ENCODE data around the gene FREY1. TPM values are rescaled to one million over a fixed set of nuclear protein-coding genes. Genes with fewer than 3 reads are reported as not detected.
A peak's percentile ranks its signal among the peaks of the same experiment; 100 is the strongest.

FREY1 gene
- total and polyA plus RNA-seq, 2 of the 4 experiments (the other 2 are of a cell fraction) = 0.21 TPM; not detected in 1

DNA sequence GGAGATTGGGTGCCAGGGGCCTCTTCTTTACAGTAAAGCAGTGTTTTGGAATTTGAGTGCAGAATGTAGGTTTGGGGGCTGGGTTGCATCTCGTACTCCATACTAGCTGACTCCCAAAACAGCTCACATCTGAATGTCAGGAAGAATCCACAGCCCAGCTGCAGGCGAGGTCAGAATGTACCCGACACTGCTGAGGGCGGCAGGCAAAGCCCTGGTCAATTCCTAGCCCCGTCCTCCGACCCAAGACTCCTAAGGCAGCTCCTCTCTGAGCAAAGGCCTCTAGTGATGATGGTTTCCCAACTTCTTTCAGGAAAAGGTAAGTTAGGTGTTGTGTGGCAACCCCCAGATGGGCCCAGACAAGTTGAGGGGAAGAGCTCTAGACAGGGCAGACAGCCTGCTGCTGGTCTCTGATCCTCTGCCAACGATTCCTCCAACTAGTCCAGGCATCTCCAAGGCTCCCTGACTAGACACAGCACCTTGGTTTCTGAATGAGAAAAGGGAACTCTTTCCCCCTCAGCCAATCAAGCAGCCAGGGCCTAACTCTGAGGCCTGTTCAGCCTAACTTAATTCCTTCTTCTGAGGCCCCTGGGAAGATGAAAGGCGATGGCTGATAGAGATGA, 24.0 kb upstream of the FREY1 start:
- BruUV-seq (replicated peaks) = no TSS peak
- Histone ChIP-seq H4K8ac (ENCODE audit: low read depth in 2 of 2, low read length in 2 of 2) (no peak overlapping the region), H2AFZ (replicated peaks; ENCODE audit: low read length, poor library complexity) (no peak overlapping the region), H3K79me1 (ENCODE audit: low read depth in 1 of 2, low read length in 2 of 2) (no peaks in the 10 kb centered on the region), H2AK5ac (ENCODE audit: low read depth, low read length) (no peak overlapping the region), H2BK20ac (ENCODE audit: low read depth, low read length) (no peak overlapping the region), H3K4me1 (ENCODE audit: control insufficient read depth, insufficient read depth, low read length) (no peaks in the 10 kb centered on the region; the same call in 1 of the 2 replicates), H3K36me3 (ENCODE audit: control insufficient read depth, insufficient read depth, low read length) (peaks cover 39% of the 10 kb centered on the region), H2BK5ac (ENCODE audit: low read depth, low read length, poor library complexity, severe bottlenecking) (no peak overlapping the region), H3K4ac (ENCODE audit: low read depth, low read length) (no peak overlapping the region), H3K9me1 (ENCODE audit: insufficient read depth, low read length) (no peaks in the 10 kb centered on the region), H3K9ac (ENCODE audit: low read depth, low read length) (no peak overlapping the region), H2BK15ac (ENCODE audit: low read depth, low read length) (no peak overlapping the region), H4K5ac (ENCODE audit: low read depth, low read length) (no peak overlapping the region), H4K91ac (ENCODE audit: insufficient read depth, low read depth, low read length) (no peak overlapping the region), H2BK120ac (ENCODE audit: low read depth, low read length) (no peak overlapping the region), H3K4me2 (ENCODE audit: low read depth, low read length) (no peak overlapping the region), H3K27ac (ENCODE audit: insufficient read depth, low read length) (no peak overlapping the region), H3K56ac (ENCODE audit: extremely low read depth, insufficient read depth, low read length) (no peak overlapping the region), H3K9me3 (ENCODE audit: control insufficient read depth, insufficient read depth, low read length) (no peaks in the 10 kb centered on the region), H3K14ac (replicated peaks; ENCODE audit: low read depth, low read length) (no peak overlapping the region), H3K4me3 (ENCODE audit: insufficient read depth, low read depth, low read length) (no peak overlapping the region), H4K20me1 (ENCODE audit: insufficient read depth, low read length) (peaks cover 7% of the 10 kb centered on the region; the same call in 1 of the 2 replicates), H3K23ac (ENCODE audit: low read depth, low read length) (no peak overlapping the region), H2AK9ac (replicated peaks; ENCODE audit: low read depth, low read length, poor library complexity) (no peak overlapping the region), H3K18ac (ENCODE audit: low read depth, low read length) (no peak overlapping the region), H3K27me3 (ENCODE audit: control insufficient read depth, insufficient read depth, low read length) (peaks cover 6% of the 10 kb centered on the region; the same call in 1 of the 2 replicates)
- TF ChIP-seq RAD21 (IDR thresholded peaks at IDR 0.05; ENCODE audit: low read length) (no peak), FOS (IDR thresholded peaks at IDR 0.05; ENCODE audit: low read depth, low read length) (no peak), BHLHE40 (IDR thresholded peaks at IDR 0.05; ENCODE audit: low read depth, low read length) (no peak), MAFK (IDR thresholded peaks at IDR 0.05; ENCODE audit: low read depth, low read length) (no peak)
- CTCF ChIA-PET = no interaction called here
- in situ Hi-C loops (cut with MboI; ENCODE audit: low sequenced_read_pairs) (no loop called here), dilution Hi-C loops (cut with HindIII; ENCODE audit: low sequenced_read_pairs, unreplicated experiment) (no loop called here), intact Hi-C loops (cut with micrococcal nuclease) (no loop called here)
- POLR2A ChIA-PET (ENCODE audit: unreplicated experiment) = no interaction called here
- ATAC-seq (ENCODE audit: low read depth) (peak; percentile 15; the same call in 1 of the 2 replicates), DNase-seq (no peak)
- 67% methylated on average over 3 of the region's 8 CpGs; no CpG with 5 or more reads in 1 of the 2 experiments for WGBS, 2 experiments (ENCODE audit: extremely low coverage in 2 of 2, insufficient read length in 1 of 2)
